GM18511 (cell line): ENCODE results near the gene TCP11.

Experiments used
- ATAC-seq: cut with Tn5 transposase; IDR thresholded peaks from one replicate; pipeline ENCODE4 v1.9.1; 2021; ENCODE audit warnings: mild to moderate bottlenecking, moderate library complexity; ENCODE audit not compliant: unreplicated experiment

The TCP11 gene

DNA sequence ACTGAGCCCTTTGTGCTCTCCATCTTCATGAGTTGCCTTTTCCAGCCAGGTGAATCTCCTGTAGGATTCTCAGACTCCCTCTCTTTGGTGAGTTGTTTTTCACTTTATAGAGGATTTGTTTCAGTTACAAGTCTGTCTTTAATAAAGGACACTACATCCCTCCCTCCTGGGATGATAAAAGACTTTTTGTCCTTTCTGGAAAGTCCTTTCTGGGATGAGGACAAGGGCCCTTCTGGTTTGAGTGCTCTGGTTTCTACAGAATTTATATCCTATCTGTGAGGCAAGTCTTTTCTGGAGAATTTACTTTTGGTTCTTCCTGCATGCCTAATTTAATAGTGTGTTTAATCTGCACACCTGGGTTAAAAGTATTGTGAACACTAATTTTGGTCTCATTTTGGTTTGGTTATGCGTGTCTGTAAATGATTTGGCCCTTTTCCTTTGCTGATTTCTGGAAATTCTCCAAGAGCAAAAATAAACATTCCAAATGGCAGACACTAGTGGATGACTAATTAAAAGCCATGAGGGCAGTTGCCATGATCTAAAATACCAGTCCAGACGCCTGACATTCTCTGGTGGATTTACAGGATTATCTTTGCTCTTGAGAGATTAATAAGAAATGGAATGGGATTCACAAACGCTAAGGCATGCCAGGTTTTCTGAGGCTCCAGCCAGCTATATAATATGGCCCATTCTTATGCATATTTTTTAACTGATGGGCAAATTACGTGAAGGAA lies 44.8 kb downstream of the TCP11 start:
- ATAC-seq = no peak

DNA sequence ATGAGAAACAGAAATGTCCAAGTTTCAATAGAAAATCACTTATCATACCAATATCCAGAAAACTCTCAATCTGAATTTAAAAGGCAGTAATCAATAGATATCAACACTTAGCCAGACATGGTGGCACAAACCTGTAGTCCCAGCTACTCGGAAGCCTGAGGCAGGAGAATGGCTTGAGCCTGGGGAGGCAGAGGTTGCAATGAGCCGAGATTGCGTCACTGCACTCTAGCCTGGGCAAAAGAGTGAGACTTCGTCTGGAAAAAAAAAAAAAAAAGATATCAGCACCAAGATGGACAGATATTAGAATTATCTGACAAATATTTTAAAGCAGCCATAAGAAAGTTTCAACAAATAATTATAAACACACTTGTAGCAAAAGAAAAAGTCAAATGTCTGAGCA lies 47.0 kb downstream of the TCP11 start:
- no peak for ATAC-seq

GRCh38 chr6:35093783-35094182 lies 47.4 kb downstream of the TCP11 start:
- ATAC-seq = no peak

- ATAC-seq = no peak
Observed at GRCh38 chr6:35093118-35093445, 48.1 kb downstream of the TCP11 start.

- no peak for ATAC-seq
Observed at GRCh38 chr6:35092362-35093117, 48.6 kb downstream of the TCP11 start.

- ATAC-seq = no peak
Observed at GRCh38 chr6:35091346-35092083, 49.6 kb downstream of the TCP11 start.

DNA sequence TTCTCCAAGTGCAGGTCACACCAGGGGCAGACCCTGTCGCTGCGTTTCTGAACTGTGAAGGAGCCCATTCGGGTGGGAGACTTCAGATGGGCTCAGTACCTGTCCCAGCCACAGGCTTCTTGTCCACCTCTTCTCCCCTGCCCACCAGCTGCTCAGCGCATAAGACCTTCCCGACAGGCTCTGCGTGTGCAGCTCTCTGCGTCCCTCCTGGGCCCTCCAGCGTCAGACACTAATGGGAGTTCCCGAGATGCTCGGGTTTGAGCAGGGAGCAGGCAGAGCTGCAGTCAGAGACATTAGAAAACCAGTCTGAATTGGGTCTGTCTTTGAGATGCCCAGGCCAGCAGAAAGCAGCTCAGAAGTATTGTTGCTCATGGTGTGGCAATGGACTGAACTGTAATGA lies 50.4 kb downstream of the TCP11 start:
- no peak for ATAC-seq

DNA sequence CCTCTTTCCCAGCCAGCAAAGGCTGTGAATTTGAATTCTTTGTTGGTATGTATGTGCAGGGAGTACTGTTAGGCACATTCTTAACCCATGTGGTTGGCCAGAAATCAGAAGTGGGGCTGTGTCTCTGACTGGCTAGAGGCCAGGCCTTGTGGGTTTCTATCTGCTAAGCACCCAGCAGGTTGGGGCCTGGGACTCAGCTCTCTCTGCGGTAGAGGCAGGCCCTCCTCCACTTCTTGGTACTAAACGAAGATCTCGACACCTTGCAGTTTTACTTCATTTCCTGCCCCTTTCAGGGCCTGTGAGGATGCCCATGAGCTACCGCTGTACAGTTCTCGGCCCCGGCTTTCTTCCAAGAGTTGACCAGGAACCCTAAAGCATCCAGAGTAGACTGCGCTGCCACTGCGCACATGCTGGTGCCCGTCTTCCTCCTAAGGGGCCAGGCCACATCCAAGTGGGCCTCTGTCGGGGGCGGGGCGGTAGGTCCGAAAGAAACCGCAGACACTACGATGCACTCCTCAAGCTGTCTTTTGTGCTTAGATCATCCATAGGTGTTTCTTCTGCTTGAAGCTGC lies 51.1 kb downstream of the TCP11 start:
- no peak for ATAC-seq

- no peak for ATAC-seq
Observed at GRCh38 chr6:35089216-35089934, 51.8 kb downstream of the TCP11 start.

DNA sequence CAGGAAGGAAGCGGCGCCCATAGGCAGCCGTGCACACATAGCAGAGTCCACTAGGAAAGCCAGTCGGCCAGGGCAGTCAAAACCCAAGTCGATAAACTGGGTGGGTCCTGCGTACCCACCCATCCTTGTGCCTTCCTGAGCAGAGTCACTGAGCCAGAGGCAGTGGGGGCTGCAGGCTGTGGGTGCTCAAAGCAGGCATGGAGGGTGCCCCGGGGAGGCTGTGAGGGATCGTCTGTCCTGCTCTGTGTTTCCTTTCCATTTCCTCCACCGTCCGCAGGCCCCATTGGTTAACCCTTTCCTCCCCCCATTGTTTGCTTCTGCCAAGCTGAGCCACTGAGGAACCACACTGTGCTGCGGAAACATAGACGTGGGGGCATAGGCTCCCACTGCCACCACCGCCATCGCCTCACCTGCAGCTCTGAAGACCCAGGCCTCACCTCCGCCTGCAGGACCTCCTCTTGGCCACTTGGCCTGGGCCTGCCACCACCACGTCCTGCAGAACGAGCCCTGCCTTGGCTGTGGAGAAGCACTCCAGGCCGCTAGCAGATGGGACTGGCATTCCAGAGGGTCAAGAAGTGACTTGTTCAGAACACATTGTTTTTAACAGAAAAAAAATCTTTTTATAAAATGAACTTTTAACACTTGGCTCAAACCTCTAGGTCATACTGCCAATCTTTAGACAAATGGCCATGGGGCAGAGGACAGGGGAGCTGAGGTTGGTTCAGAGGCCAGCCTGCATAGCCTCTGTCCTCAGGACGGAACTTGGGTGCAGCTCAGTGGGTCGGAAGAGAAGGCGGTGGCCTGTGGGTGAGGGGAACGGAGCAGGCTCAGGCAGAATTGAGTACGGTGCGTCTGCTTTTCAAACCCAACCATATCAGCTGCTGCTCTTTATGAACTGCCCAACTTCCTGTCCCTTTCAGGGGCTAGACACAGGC lies 52.6 kb downstream of the TCP11 start:
- no peak for ATAC-seq

DNA sequence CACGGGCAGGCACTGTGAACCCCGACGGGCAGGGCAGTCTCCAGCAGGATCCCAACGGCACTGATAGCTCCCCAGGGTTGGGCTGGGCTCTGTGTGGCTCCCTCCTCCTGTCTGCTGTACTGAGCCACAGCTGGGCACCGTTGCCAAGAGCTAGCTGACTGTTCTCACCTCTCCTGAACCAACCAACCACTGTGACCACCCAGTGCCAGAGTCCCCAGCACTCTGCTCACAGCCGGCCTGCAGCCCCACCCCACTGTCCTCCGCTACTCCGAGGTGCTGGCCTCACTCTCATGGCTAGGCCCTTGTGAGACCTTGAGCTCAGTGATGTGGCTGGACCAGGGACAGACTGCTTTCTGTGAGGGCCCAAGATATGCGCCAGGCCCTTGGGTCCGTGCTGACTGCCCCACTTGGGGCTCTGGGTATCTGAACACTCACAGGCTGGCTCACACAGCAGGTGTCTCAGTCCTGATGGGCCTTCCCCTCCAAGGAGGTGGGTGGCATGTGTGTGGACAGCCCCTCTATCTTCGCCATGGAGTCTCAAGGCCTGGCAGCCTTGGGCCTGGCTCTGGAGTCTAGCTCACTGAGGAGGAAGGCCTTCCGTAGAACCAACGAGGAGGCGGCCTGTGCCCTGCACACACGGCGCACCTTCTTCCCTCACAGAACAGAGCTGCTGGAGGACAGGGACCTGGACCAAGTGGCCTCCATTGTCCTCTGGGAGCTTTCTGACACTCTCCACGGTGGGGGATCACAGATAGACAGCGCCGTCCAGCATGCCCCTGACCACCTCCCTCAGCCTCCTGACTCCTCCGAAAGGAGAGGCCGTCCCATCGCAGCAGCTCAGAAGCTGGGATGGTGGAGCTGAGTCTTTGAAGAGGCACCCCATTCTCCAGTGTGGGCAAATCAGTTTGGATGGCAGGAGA lies 53.5 kb downstream of the TCP11 start:
- ATAC-seq = no peak

GRCh38 chr6:35086636-35087360 lies 54.3 kb downstream of the TCP11 start:
- no peak for ATAC-seq

- ATAC-seq = no peak
Observed at GRCh38 chr6:35086282-35086632, 54.9 kb downstream of the TCP11 start.

DNA sequence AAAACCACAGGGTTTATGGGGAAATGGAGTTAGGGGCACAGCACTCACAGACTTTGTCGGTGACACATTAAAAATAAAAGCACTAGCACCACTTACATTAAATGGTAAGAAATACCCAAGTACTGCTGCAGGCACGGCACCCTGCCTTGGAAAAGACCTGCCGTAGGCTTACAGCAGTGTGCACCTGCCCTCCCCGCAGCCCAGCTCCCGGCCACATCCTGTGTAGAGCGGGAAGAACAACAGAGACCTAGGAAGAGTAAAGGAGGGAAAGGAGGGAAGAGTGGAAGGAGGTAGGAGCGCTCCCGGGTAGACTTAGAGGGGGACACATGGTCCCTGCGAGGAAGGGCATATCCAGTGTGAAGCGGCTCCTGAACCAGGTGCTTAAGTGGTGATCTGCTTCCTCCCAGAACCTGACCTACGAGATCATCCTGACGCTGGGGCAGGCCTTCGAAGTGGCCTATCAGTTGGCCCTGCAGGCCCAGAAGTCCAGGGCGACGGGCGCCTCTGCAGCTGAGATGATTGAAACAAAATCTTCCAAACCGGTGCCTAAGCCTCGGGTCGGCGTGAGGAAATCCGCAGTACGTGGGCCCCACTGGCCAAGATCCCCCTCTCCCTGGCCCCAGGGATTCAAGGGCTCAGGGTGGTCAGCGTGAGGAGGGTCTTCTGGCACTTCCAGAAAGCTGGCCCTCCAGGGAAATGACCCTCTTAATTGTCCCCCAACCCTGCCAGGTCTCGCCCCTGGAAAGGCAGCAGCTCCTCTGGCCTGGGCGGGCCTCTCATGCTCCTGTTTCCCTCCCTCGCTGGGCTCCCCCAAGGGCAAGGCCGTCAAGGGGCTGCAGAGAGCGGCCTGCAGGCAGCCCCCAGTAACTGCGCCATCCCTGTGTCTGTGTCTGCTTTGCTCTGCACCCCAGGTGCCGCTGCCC lies 55.5 kb downstream of the TCP11 start:
- no peak for ATAC-seq

DNA sequence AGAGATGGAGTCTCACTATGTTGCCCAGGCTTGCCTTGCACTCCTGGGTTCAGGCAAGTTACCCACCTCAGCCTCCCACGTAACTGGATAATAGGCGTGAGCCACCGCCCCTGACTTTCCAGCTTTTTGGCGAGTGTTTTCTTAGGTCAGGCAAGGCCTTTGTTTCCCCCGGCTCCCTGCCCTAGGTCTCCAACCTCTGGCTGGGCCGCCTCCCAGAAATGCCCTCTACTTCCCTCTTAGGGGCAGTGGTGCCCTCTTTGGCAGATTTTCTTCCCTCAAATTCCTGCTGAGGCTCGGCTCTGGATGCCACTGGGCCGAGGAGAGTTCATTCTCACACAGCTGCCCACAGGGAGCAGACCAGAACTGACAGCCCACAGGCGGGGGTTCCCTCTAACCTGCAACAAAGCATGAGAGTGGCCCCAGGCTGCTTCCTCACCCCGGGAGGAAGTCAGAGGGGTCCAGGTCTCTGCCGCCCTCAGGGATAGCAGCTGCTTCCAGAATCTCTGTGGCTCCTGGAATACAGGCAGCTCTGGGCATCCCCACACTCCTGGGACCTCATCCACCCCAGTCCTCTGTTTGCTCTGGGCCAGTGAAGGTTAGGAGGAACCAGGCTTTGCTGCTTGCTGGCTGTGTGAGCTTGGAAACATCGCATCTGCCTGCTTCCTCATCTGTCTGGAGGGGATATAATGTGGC lies 56.5 kb downstream of the TCP11 start:
- ATAC-seq = no peak

- ATAC-seq = no peak
Observed at GRCh38 chr6:35084041-35084491, 57.1 kb downstream of the TCP11 start.

- no peak for ATAC-seq
Observed at GRCh38 chr6:35083507-35083906, 57.6 kb downstream of the TCP11 start.
